GM19025 (cell line): ENCODE measurements around the gene STAG1.
"Not testable (repeated sequence)": the region's sequence is repeated elsewhere in the genome, so short reads cannot be mapped to it uniquely, and the experiment has no call there.

ENCODE experiments used
- ATAC-seq: cut with Tn5 transposase; IDR thresholded peaks from one replicate; pipeline ENCODE4 v1.9.1; 2021; ENCODE audit warnings: mild to moderate bottlenecking, low read depth, moderate library complexity; ENCODE audit not compliant: unreplicated experiment

Gene STAG1

GRCh38 chr3:136749091-136749490 is 3.1 kb downstream of the STAG1 start:
- no peak for ATAC-seq

DNA sequence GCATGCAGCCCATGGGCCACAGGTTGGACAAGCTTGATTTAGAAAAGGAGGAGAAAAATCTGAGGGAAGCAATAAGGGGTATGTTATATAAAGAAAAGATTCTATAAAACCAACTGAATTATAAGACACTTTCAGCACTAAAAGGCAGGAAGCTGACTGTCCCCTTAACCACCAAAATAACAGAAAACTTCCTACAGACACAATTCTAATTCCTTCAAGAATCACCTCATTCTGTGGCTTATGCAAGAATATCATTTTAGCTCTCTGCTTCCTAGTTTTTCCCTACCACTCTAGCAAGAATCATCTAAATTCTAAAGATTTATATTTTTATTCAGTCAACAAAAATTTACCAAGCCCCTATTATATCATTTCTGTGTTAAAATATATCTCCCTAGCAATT is 6.3 kb downstream of the STAG1 start:
- ATAC-seq: no peak

- ATAC-seq: no peak
Measured at GRCh38 chr3:136741063-136741462, 11.1 kb downstream of the STAG1 start.

DNA sequence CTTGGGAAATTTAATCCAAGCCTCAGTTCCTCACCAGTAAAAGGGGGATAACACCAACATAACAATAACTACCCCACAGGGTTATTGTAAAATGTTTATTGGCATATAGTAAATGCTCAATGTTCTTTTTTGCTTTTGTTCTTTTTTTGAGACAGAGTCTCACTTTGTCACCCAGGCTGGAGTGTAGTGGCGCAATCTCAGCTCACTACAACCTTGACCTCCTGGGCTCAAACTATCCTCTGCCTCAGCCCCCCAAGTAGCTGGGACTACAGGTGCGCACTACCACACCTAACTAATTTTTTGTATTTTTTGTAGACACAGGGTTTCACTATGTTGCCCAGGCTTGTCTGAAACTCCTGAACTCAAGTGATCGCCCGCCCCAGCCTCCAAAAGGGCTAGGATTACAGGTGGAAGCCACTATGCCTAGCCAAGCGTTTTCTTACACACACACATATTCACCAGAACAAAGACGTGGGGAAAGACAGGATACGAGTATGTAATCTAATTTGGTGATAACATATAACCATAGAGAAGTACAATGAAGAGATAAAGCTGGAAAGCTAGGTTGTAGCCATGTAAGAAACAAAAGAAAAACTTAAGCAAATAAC is 11.7 kb downstream of the STAG1 start:
- ATAC-seq: no peak

DNA sequence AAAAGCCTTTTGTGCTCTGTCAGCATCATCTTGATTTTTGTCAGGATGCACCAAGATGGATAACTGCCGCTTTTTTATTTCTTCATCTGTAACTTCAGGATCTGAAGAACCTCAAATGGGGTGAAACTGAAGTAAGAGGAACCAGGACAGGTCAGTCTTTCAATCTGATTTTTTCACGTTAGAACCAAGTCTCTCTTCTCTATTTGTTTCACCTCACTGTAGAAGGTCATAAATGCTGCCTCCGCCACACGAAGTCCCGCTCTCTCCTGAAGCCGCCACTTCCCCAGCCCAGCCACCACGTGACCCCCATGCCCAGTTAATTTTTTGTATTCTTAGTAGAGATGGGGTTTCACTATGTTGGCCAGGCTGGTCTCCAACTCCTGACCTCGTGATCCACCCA is 15.2 kb downstream of the STAG1 start:
- ATAC-seq: not testable (repeated sequence)

GRCh38 chr3:136735103-136735502 is 17.1 kb downstream of the STAG1 start:
- ATAC-seq: no peak

DNA sequence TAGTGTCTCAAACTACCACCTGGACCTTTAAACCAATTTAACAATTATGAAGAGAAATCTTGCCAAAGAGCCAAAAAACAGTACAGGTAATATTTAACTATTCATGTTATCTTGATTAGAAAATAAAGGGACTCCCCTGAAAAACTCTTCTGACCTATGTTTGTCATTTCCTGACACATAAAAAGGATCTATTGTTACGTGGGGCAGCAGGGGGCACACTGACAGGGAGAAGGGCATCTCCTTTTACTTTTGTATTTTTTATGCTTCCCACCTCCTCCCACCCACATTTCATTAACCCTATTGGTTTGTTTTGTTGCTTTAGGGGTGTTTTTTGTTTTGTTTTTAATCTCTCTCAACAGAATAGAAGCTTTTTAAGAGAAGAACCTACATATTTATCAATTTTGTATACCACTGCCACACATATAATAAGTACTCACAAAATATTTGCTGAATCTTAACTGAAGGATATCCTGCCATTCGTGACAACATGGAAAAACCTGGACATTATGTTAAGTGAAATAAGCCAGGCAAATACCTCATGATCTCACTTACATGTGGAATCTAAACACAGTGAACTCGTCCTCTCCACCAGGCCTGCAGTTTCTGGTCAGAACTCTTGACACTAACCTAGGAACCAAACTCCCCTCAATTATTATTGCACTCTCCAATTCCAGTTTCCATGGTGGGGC is 17.7 kb downstream of the STAG1 start:
- no peak for ATAC-seq

DNA sequence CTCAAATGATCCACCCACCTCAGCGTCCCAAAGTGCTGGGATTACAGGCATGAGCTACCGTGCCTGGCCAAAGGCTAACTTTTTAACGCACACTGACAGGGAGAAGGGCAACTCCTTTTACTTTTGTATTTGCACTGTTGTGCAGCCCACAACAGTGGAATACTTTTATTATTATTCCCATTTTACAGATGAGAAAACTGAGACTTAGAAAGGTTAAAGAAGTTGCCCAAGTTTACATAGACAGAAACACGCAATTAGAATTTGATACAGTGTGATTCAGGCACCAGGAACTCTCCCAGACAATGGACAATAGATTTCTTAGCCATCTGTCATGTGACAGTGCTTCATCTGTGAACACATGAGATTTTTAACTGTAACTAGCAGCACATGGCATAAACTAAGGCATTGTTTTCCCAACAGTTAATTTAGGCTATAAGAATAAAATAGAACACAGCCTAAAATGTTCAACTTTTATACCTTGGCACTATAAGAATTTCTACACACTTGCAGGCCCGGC is 18.8 kb downstream of the STAG1 start:
- ATAC-seq: no peak

GRCh38 chr3:136731274-136731884 is 20.8 kb downstream of the STAG1 start:
- ATAC-seq: no peak

DNA sequence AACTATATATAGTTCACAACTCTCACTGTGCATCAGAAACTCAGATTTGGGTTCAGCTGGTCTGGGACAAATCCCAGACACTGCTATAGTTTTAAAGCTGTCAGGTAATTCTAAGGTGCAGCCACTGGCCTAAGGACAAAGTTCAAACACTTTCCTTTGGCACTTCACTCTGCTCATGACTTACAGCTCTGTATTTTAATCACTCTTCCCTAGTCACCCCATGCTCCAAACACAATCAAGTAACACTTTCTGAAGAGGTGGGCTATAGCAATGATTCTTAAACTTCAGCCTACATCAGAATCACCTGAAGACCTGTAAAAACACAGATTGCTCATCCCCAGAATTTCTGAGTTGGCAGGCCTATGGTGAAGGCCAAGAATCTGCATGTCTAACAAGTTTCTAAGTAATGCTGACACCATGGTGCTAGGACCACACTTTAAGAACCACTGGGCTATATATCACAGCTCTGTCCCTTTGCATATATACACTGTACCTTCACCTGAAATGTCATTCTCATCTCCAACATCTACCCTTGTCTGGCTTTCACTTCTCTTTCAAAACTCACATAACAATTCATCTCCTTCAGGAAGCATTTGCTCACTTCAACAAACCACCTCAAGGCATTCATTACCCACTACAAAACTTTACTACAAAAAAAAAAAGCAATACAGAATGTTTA is 21.4 kb downstream of the STAG1 start:
- no peak for ATAC-seq

DNA sequence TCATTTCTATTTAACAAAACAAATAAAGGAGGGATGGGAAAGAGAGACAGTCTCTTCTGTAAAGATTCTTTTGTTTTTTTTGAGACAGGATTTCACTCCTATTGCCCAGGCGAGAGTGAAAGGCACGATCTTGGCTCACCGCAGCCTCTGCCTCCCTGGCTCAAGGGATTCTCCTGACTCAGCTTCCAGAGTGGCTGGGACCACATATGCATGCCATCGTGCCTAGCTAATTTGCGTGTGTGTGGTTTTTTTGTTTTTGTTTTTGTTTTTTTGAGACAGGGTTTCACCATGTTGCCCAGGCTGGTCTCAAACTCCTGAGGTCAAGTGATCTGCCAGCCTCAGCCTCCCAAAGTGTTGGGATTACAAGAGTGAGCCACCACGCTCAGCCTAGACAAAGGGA is 23.3 kb downstream of the STAG1 start:
- ATAC-seq: no peak

DNA sequence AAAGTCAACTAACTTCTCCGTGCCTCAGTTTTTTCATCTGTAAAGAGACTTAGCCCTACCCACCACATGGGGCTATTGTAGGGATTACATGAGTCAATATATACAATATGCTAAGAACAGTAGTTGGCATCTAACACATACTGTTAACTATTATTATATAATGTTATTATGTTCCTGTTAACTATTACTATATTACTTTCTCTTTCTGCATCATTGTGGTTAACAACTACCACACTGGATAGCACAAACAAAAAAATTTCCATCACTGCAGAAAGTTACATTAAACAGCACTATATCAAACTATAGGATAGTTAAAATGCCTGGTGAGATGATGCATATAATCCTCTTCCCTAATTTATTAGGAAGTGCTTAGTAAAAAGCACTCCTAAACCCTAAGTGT is 23.7 kb downstream of the STAG1 start:
- ATAC-seq: peak; percentile 66

DNA sequence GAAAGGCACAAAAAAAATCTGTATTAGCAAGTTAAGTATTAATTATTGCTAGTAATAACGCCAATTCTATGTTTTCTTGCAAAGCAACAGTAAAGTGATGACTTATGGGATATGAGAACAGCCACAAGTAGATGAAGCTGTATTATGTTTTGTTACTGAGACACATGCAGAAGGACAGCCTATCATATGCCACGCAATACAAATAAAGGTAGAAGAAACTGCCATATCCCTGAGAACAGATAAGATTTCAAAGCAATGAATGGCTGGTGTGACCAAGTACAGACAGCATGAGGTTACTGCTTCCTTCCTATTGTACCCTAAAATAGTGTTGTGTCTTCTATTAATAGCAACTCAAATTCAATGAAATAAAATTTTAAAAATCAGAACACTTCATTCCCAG is 26.7 kb downstream of the STAG1 start:
- ATAC-seq: no peak

- ATAC-seq: not testable (repeated sequence)
Measured at GRCh38 chr3:136722916-136723315, 29.3 kb downstream of the STAG1 start.

- not testable (repeated sequence) for ATAC-seq
Measured at GRCh38 chr3:136722399-136722798, 29.8 kb downstream of the STAG1 start.

DNA sequence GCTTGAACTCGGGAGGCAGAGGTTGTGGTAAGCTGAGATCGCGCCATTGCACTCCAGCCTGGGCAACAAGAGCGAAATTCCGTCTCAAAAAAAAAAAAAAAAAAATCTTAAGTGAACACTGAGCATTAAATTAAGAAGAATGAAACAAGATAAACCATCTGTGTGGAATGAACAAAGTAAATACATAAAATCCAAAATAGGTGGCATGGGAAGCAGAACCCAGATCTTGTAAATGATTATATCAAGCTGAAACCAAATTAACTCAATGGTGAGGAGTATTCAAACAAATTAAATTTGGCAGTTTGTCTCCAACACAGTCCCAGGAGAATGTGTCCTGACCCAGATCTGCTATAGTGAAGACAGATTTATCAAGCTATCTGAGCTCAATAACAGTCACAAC is 32.1 kb downstream of the STAG1 start:
- no peak for ATAC-seq

- ATAC-seq: no peak
Measured at GRCh38 chr3:136716629-136717028, 35.5 kb downstream of the STAG1 start.

- ATAC-seq: no peak
Measured at GRCh38 chr3:136714020-136714419, 38.2 kb downstream of the STAG1 start.

- ATAC-seq: no peak
Measured at GRCh38 chr3:136712941-136713340, 39.2 kb downstream of the STAG1 start.

DNA sequence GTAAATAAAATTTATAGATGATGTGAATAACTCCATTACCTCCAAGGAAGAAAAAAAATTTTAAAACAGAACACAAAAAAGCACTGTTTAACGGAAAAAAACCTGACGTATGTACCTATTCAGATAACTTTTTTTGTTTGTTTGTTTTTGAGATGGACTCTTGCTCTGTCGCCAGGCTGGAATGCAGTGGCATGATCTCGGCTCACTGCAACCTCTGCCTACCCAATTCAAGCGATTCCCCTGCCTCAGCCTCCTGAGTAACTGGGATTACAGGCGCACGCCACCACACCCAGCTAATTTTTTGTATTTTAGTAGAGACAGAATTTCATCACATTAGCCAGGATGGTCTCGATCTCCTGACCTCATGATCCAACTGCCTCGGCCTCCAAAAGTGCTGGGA is 40.3 kb downstream of the STAG1 start:
- not testable (repeated sequence) for ATAC-seq

GRCh38 chr3:136711277-136711676 is 40.9 kb downstream of the STAG1 start:
- ATAC-seq: no peak
